ENCODE results near the gene ZNRD2.

DNA sequence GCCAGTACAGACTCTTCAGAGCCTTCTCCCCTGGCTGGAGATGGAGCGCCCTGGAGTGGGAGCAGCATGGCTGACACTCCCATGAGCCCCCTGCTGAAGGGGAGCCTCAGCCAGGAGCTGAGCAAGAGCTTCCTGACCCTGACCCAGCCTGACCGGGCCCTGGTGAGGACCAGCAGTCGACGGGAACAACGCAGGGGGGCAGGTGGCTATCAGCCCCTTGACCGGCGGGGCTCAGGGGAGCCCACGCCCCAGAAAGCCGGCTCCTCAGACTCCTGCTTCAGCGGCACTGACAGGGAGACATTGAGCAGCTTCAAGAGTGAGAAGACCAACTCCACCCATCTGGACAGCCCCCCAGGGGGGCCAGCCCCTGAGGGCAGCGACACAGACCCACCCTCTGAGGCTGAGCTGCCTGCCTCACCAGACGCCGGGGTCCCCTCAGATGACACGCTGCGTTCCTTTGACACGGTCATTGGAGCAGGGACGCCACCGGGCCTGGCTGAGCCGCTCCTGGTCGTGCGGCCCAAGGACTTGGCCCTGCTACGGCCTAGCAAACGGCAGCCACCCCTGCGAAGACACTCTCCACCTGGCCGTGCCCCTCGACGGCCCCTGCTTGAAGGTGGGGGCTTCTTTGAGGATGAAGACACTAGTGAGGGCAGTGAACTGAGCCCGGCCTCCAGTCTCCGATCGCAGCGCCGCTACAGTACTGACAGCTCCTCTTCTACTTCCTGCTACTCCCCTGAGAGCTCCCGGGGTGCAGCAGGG lies 47.9 kb downstream of the ZNRD2 start:
- TF ChIP-seq, protein P1, sequence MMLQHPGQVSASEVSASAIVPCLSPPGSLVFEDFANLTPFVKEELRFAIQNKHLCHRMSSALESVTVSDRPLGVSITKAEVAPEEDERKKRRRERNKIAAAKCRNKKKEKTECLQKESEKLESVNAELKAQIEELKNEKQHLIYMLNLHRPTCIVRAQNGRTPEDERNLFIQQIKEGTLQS (IDR thresholded peaks at IDR 0.05; ENCODE audit: borderline replicate concordance, extremely low read depth, low read depth, low read length): no peak
- TF ChIP-seq, protein P2, sequence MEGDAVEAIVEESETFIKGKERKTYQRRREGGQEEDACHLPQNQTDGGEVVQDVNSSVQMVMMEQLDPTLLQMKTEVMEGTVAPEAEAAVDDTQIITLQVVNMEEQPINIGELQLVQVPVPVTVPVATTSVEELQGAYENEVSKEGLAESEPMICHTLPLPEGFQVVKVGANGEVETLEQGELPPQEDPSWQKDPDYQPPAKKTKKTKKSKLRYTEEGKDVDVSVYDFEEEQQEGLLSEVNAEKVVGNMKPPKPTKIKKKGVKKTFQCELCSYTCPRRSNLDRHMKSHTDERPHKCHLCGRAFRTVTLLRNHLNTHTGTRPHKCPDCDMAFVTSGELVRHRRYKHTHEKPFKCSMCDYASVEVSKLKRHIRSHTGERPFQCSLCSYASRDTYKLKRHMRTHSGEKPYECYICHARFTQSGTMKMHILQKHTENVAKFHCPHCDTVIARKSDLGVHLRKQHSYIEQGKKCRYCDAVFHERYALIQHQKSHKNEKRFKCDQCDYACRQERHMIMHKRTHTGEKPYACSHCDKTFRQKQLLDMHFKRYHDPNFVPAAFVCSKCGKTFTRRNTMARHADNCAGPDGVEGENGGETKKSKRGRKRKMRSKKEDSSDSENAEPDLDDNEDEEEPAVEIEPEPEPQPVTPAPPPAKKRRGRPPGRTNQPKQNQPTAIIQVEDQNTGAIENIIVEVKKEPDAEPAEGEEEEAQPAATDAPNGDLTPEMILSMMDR (IDR thresholded peaks at IDR 0.05 in 2 of 3, conservative IDR thresholded peaks at IDR 0.05 in 1 of 3; ENCODE audit: control insufficient read depth in 2 of 3, extremely low read depth in 1 of 3, insufficient read depth in 1 of 3, low read depth in 3 of 3, low read length in 3 of 3): no peak
- no peak for TF ChIP-seq EZH2 (IDR thresholded peaks at IDR 0.05; ENCODE audit: borderline replicate concordance, control insufficient read depth, low read depth, low read length)
- TF ChIP-seq KDM1A (IDR thresholded peaks at IDR 0.05; ENCODE audit: borderline replicate concordance): no peak
- TF ChIP-seq, protein P3, sequence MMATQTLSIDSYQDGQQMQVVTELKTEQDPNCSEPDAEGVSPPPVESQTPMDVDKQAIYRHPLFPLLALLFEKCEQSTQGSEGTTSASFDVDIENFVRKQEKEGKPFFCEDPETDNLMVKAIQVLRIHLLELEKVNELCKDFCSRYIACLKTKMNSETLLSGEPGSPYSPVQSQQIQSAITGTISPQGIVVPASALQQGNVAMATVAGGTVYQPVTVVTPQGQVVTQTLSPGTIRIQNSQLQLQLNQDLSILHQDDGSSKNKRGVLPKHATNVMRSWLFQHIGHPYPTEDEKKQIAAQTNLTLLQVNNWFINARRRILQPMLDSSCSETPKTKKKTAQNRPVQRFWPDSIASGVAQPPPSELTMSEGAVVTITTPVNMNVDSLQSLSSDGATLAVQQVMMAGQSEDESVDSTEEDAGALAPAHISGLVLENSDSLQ (IDR thresholded peaks at IDR 0.05): no peak
- no peak for TF ChIP-seq BRCA1 (IDR thresholded peaks at IDR 0.05; ENCODE audit: low read depth, low read length)
- TF ChIP-seq MTA3 (IDR thresholded peaks at IDR 0.05; ENCODE audit: borderline replicate concordance, low read length): no peak
- no peak for TF ChIP-seq TAF1 (IDR thresholded peaks at IDR 0.05; ENCODE audit: borderline replicate concordance, low read depth, low read length)
- TF ChIP-seq RAD21 (IDR thresholded peaks at IDR 0.05; ENCODE audit: insufficient read depth, low read depth, low read length): no peak
